ENCODE measurements around the gene RTL10. TPM values are rescaled to one million over a fixed set of nuclear protein-coding genes. Genes with fewer than 3 reads are reported as not detected.

RTL10 gene
- total RNA-seq, 1 experiment from 2014 or later, result 7.6 TPM

DNA sequence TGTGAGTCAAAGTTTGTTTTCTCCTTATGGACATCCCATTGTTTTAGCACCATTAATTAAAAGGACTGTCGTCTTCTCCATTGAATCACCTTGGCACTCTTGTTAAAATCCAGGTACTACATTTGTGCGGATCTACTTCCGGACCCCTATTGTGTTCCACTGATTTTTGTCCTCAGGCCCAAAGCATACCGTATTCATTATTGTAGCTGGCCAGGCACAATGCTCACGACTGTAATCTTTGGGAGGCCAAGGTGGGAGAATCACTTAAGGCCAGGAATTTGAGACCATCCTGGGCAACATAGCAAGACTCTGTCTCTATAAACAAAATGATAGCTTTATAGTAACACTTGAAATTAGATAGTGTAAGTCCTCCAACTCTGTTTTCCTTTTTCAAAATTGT is 8.9 kb upstream of the RTL10 start:
- DNase-seq (ENCODE audit: low read depth), result no peak

DNA sequence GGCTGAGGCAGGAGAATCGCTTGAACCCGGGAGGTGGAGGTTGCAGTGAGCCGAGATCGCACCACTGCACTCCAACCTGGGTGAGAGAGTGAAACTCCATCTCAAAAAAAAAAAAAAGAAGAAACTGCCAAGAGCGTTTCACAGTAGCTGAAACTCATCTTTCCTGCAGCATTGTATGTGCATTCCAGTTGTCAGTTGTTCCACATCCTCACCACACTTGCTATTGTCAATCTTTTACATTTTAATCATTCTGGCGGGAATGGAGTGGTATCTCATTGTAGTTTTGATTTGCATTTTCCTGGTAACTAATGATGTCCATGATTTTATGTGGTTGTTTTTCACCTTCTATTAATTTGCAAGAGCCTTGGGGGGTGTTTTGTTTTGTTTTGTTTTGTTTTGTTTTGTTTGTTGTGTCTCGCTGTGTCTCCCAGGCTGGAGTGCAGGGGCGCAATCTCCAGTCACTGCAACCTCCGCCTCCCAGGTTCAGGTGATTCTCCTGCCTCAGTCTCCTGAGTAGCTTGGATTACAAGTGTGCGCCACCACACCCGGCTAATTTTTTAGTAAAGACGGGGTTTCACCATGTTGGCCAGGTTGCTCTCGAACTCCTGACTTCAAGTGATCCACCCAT is 8.1 kb upstream of the RTL10 start:
- DNase-seq (ENCODE audit: low read depth), result no peak

DNA sequence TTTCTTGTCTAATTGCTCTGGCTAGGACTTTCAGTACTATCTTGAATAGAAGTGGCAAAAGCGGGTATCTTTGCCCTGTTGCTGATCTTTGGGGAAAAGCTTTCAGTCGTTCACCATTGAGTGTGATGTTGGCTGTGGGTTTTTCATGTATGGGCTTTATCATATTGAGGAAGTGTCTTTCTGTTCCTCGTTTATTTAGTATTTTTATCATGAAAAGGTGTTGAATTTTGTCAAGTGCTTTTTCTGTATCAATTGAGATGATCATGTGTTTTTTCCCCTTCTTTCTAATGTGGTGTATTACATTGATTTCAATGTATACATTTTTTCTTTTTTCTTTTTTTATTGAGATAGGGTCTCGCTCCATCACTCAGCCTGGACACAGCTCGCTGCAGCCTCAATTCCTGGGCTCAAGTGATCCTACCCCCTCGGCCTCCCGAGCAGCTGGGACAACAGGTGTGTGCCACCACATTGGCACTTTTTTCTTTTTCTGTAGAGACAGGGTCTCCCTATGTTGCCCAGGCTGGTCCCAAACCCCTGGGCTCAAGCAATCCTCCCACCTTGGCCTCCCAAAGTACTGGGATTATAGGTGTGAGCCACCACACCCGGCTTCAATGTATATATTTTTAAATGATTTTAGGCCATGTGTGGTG is 5.3 kb upstream of the RTL10 start:
- no peak for DNase-seq (ENCODE audit: low read depth)

DNA sequence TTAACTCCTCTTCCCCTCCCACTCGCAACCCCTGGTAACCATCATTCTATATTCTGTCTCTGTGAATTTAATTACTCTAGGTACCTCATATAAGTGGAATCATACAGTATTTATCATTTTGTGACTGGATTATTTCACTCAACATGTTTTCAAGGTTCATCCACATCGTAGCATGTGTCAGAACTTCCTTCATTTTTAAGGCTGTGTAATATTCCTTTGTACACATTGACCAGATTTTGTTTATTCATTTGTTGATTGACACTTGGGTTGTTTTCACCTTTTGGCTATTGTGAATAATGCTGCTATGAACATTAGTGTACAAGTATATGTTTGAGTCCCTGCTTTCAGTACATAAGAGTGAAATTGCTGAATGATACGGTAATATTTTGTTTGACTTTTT is 2.7 kb upstream of the RTL10 start:
- DNase-seq (ENCODE audit: low read depth), result no peak

DNA sequence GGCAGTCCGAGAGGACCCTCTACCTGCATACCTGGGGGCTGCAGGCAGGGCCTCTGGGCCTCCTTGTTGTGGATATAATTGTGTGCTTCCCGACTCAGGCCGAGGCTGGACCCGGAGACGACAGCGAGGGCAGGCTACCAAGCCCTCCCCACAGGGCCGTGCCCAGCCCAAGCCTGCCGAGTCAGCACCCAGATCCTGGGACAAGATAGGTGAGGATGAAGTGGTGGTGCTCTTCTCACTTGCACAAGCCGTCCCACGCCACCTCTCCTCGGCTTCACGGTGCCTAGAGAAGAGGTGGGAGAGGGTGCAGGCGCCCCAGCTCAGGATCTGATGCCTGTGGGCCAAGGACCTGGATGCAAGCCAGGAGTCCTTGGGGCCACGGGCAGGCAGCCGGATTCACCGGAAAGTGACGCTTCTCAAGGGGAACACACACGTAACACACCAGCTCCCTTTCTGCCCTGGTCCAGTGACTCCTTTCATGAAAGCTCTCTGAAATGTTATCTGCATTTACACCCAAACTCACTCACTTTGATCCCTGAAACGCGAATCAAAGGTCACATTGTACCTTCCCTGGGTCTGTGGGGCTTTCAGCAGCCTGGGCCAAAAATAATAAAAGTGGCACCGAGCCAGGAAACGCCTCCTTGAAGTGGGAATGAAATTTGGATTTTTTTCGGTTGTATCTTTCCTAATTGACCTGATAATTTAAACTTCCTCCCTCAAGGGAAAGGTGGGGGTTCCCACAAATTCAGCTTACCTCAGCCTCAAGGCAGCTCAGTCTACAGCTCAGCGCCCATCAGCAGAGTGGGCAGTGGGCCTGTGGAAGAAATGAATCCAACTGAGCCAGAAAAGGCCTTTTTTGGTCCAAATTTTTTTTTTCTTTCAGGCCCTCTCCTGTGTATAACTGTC is 1.1 kb upstream of the RTL10 start:
- DNase-seq (ENCODE audit: low read depth), result peak; percentile 40

DNA sequence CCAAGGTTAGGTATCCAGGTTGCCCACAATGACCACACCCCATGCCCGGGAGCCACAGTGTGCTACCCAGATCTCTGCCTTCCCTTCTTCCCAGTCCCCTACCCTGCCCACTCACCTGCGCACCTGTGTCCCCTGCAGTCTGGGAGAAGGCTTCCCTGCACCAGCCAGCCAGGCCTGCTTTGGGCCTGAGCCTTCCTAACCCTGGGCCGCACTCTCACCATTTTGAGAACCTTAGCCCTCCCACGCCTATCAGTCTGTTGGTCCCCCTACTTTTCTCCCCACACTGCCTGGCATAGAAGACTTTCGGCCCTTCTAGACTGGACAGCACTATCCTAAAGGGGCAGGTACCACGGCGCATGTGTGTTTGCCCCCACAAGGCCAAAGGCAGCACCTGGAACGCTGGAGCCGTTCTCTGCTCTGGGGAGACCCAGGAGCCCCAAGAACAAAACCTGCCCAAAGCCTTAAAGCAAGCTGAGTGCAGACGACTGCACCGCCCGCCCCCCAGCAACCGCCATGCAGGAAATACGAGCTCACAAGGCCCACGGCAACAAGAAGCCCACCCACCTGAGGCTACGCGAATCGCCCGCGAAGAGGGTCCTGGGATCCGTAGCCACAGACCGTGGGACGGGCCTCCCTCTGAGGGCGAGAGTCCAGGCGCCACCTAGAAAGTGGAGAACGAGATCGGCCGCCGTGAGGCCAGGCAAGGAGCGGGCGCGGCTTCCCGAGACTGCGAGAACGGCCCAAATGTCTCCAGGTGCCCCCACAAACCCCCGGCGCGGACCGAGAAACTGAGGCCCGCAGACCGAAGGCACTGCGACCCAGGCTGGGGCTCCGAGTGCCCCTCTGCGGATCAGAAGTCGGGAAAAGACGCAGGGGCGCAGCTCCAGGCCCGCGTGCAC is 546 bp downstream of the RTL10 start:
- no peak for DNase-seq (ENCODE audit: low read depth)

DNA sequence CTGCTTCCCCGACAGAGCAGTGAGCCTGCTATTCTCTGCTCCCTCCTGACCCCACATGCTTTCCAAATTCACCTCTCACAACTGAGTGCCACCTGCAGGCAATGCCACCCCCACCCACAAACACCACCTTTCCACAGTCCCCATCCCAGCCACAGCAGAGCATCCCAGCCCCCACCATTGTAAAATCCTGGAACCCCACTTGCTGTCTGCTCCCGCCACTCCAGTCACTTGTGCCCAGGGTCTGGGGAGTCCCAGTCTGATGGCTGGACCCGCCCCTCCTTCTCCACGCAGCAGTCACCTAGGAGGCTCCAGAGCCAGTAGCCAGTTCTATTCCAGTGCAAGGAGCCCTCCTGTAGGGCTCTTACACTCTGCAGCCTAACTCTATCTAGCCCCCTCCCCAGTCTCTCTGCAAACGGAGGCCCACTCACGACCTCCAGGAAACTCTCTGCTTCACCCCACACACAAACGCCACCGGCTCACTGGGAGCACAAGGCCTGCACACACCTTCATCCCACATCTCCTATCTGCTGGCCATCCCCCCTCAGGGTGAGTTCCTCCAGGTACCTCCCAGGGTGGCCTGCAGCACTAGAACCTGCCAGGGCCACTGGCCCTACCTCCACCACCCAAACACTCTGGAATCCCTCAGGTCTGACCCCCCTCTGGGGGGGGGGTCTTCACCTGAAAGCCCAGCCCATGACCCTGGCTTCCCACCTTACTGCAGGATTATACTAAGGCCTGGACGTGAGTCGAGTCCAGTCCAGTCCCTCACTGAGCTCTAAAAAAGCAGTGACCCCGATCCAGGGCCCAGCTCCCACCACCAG is 1.4 kb downstream of the RTL10 start:
- DNase-seq (ENCODE audit: low read depth), result no peak

DNA sequence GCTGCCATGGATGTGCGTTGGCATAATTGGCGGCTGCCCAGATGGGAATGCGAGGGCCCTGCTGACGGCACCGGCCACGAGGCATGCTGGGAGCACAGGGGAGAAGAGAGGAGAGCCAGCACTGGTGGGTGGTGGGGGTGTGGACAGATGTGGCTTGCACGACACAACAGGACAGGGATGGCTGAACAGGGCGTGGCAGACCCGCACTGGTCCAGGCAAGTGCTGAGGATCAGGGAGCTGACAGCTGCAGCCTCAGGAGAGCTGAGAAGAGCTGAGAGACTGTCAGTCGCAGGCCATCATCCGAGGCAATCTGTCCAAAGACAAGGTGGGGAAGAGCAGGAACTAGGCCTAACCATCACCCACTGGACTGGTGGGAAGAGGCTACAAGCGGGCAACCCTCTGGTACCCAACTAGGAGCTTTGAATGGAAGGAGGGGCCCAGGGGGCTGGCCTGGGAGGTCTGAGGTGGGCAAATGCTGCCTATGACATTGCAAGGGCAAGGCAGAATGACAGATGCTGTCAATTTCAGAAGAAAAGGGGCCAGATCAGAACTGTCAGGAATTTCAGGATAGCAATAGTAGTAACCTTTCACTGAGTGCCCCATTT is 2.4 kb downstream of the RTL10 start:
- DNase-seq (ENCODE audit: low read depth), result no peak

DNA sequence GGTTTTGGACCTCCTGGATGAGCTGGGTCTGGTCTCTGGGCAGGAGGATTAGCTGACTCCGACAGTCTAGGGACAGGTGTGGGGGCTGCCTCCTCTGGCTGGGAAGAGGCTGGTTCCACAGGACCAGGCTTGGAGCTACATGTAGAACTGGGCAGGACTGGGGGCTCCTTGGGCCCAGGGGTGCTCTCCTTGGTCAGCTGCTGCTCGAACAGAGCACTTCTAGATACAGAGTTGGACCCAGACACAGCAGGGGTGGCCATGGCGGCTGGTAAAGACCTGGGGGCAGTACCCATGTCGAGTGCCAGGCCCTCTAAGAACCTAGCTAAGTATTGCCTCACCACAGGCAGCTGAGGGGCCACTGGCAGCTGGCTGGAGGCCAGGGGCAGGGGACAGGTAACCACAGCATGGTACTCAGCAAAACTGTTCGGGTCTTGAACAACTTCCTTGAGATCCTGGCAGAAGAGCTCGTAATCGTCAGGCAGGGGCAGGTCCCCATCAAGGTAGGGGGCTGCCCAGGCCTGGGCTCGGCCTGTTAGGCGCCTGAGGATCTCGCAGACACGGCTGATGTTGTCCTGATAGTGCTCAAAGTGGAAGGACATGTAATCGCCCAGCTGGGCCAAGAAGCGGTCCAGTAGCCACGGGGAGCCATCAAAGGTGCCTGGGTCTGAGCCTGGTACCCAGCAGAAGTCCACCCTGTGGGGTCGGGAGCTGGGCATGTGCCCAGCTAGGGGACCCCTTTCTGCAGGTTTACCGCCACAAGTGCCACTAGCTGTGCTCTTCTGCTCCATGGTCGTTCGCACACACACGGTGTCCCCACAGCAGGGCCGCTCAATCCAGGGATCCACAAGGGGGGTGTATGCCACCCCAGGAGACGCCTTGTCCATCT is 3.1 kb downstream of the RTL10 start:
- DNase-seq (ENCODE audit: low read depth), result no peak

DNA sequence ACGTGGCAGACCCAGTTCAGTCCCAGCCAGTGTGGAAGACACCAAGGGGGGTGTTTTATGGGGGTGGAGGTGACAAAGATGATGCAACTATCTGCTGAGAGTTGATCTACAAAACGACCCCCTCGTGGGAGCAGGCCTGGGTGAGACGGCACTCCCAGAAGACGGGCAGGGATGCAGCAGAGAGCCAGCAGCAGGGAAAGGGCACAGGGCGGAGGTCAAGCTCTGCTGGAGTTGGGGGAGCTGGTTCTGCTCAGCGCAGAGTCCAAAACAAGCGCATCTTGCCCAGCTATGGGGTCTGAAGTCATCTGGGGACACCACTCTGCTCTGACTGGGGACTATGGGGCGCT is 3.9 kb downstream of the RTL10 start:
- no peak for DNase-seq (ENCODE audit: low read depth)

DNA sequence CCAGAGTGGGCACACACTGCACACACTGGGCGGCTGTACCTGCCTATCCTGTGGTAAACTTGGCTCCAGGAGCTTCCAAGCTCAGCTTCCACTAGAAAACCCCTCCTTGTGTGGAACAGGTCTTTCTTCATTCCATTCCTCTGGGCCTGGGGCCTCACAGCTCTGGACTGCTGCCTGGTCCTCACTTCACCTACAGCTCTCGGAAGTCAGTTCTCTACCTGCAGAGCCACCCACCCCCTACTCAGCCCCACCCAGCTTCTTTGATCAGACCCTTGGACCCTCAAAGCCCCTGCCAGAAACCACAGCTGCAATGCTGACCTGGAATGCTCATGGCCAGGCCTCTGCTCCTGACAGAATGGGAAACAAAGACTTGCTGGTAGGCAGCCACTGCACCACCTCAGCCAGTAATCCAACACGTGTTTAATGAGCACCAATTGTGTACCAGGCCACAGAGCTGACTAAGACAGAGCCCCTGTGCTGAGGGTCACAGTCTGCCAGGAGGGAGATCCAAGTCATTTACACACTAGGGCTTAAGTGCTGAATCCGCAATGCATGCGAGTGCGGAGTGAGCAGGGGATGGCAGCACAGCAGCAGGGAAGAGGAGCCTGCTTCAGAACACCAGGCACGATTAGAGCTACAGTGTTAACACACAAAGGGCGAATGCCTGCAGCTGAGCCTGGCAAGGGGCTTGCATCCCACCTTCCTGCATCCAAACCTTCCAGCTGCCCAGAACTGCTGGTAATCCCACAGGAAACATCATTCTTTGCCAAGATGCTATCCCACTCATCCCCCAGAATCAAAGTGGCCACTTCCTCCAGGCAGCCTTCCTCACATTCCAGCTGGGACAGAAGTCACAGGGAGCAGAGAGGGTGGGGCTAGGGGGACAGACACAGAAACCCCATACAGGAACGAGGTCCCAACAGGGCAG is 4.6 kb downstream of the RTL10 start:
- DNase-seq (ENCODE audit: low read depth), result no peak

DNA sequence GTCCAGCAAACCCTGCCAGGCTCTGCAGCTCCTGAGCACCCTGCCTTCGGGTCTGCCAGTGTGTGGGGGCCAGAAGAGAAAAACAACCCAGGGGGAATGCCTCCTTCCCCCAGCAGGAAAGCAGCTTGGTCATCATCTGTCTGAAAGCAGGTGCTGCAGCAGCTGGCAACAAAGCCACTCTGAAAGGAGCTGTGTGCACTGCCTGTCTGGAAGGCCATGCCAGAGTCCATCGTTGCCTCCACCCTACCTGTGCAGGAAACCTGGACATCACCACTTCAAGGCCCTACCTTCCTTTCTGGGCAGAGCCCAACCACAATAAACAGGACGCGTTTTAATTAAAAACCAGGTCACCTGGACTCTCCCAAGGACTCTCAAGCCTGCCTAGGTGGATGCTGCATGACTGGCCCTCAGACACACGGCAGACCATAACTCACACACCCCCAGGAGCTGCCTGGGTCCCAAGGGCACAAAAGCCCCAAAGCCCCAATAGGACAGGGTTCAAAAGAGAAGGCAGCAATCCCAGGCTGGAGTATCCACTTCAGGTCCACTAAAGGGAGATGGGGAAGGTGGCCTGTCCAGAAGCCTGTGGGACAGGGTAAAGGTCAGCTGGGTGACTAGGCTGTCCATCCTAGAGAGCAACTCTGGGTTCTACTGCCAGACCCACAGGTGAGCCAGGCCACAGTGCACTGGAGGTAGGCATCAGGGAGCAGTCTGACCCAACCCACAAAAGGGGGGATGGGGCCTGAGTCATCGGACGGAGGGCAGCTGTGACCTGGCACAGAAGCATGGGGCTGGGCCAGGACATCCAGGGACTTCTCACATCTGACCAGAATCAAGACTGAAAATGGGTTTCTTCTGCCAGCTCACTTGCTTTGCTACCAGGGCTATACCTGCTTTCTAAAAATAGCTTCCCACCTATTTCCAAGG is 6.1 kb downstream of the RTL10 start:
- DNase-seq (ENCODE audit: low read depth), result peak; percentile 74

DNA sequence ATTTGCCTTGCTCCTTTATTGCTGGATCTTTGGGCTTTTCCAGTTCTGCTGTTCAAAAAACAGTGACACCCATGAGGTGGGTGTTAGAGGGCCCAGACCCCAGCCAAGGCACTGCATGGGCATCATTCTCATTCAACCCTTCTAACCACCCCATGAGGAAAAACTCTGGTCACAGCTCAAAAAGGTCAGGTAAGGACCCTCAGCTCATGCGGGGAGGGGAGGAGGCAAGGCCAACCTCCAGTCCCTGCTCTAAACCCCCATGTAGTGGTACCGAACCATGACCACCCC is 7.4 kb downstream of the RTL10 start:
- no peak for DNase-seq (ENCODE audit: low read depth)

DNA sequence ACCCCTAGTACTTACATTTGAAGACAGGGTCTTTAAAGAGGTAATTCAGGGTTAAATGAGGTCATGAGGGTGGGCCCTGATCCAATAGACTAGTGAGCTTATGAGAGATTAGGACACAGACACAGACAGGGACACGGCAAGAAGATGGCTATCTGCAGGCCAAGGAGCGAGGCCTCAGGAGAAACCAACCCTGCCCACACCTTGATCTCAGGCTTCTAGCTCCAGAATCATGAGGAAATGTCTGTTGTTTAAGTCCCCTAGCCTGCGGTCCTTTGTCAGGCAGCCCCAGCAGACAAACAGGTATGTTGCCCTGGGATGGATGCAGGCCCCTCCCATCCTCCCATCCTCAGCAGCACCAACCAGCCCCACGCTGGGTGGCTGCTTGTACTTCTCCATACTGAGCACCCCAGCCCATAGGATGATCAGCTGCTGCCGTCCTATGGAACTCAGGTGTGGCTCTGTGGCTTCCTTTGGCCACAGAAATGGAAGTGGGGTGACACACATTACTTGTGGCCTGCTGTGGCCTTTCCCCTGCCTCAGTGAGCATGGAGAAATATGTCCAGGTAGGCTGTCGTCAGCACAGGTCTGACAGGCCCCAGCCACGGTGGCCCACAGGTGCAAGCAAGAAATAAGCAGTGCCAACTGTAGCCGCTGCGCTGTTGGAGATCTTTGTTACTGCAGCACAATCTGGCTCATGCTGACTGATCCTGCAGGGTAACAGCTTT is 7.9 kb downstream of the RTL10 start:
- DNase-seq (ENCODE audit: low read depth), result no peak

DNA sequence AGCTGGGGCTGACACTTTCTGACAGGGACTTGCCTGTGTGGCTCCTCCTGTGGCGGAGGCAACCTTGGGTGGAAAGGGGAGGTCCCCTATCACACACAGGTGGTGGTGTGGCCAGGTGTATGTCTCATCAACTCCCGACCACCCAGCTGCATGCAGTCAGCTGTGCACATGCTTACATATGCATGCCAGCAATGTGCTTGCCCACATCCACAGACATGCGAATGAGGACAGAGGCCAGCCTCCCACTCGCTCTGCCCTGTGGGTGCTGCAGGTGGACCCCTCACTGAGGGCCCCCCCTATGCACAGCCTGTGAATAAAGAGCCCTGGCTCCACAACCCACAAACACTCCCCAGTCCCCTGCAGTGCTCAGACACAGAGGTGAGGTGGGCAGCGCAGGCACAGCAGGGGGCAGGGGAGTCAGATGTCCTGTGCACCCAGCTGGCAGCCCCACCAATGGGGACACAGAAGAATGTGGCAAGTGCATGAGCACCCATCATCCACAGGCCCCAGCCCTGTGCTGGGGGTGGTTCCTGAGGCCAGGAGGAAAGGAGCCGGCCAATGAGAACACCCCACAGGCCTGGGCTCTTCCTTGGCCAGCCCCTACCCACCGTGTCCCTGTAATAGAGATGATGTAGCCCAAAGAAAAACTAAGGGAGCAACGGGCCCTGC is 9.5 kb downstream of the RTL10 start:
- no peak for DNase-seq (ENCODE audit: low read depth)

DNA sequence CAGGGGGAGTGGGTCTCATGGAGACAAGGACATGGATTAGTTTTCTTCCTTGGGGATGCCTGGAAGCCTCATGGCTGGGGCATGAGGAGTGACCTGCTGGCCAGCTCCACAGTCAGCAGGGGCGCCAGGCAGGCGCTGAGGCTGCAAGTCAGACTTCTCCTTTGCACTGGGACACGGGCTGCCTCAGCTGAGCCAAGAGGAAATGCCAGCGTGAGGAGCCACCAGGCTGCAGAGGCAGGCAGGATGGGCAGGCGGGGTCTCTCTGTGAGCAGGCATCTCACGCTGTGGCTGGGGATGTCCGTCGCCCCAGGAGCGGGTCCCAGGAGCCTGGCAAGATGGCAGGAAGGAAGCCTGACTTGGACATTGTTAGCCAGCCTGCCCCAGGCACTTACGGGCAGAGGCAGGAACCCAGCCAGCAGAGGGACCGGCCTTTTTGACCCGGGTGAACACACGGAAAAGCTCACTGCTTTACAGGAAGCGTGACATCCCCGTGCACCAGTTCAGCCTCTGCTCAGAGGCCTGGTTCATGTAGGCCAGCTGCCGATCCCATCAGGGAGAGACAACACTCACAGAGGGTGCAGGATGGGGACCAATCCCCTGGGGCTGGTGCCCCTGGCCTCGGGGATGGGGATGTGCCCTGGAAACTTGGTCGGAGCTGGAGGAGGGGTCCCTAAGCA is 10.2 kb downstream of the RTL10 start:
- peak; percentile 83 for DNase-seq (ENCODE audit: low read depth)

Measured in M059J (cell line).